NT2/D1 (cell line): ENCODE data around the gene SLC38A11.

Experiments used
- SUZ12 ChIP-seq: IDR thresholded peaks from 2 replicates; pipeline ENCODE4 v1.6.1; 2011; ENCODE audit not compliant: insufficient read length, insufficient read depth; ENCODE audit errors: extremely low read depth
- YY1 ChIP-seq: IDR thresholded peaks from 2 replicates; pipeline ENCODE4 v1.6.1; 2011; ENCODE audit not compliant: insufficient read length, insufficient read depth
- ZNF274 ChIP-seq: IDR thresholded peaks from 2 replicates; pipeline ENCODE4 v1.6.1; 2011; ENCODE audit warnings: mild to moderate bottlenecking, low read depth, low read length

GRCh38 chr2:164847981-164848741 lies 107.2 kb downstream of the SLC38A11 start:
- TF ChIP-seq ZNF274 (no peak), YY1 (no peak), SUZ12 (no peak)
